SK-N-SH (cell line): ENCODE results near the gene TMEM131. TPM values are rescaled to one million over a fixed set of nuclear protein-coding genes. Genes with fewer than 3 reads are reported as not detected.

Experiments
- CTCF ChIA-PET: fragments of 300-600, 350-600 bp; formaldehyde crosslinking; extraction: SDS; loops from one replicate; lab custom pipeline; 2021; lab: Yijun Ruan, JAX
- POLR2A ChIA-PET: fragments of 350-600 bp; sonication (Branson Sonifier 250); formaldehyde crosslinking; extraction: SDS; loops from one replicate; lab custom pipeline; 2020; ENCODE audit warnings: antibody characterized with exemption, inconsistent platforms; lab: Yijun Ruan, JAX
- DNase-seq: peaks from one replicate; pipeline ENCODE4 v3.0.0; 2012
- H2AFZ ChIP-seq: fragments of 200-600 bp; sonication (generic); 2 replicates; pipeline ENCODE4 v1.8.1; 2016; ENCODE audit warnings: antibody characterized with exemption, mild to moderate bottlenecking, low read depth
- H3F3A ChIP-seq: fragments of 200-600 bp; sonication (generic); replicated peaks from 2 replicates; pipeline ENCODE3; 2016; ENCODE audit warnings: antibody characterized with exemption, mild to moderate bottlenecking; ENCODE audit not compliant: insufficient read depth
- H3K27ac ChIP-seq, 2 experiments: fragments of 200-500 bp in 1 of 2; fragments of 200-600 bp in 1 of 2; sonication (Bioruptor generic) in 1 of 2; sonication (generic), shearing (Covaris generic) in 1 of 2; 2 replicates each; pipeline versions ENCODE4 v1.5.1 to v1.6.1; 2014 to 2016; ENCODE audit warnings: low read depth in 2 of 2, inconsistent platforms in 1 of 2, low read length in 1 of 2, mild to moderate bottlenecking in 1 of 2, mixed read lengths in 1 of 2
- H3K27me3 ChIP-seq: fragments of 200-600 bp; sonication (generic), shearing (Covaris generic); 2 replicates; pipeline ENCODE4 v1.6.1; 2016; ENCODE audit warnings: mixed run types; ENCODE audit not compliant: insufficient read depth
- H3K36me3 ChIP-seq, 2 experiments: fragments of 200-500 bp in 1 of 2; fragments of 200-600 bp in 1 of 2; sonication (Bioruptor generic) in 1 of 2; sonication (generic) in 1 of 2; replicated peaks in 1 of 2; 2 replicates each; pipeline versions ENCODE3 to v1.5.1; 2014 to 2016; ENCODE audit warnings: low read length in 1 of 2, mild to moderate bottlenecking in 1 of 2; ENCODE audit not compliant: insufficient read depth in 2 of 2, control insufficient read depth in 1 of 2
- H3K4me1 ChIP-seq, 2 experiments: fragments of 200-500 bp in 1 of 2; fragments of 200-600 bp in 1 of 2; sonication (Bioruptor generic) in 1 of 2; sonication (generic), shearing (Covaris generic) in 1 of 2; 2 replicates each; pipeline versions ENCODE4 v1.5.1 to v1.6.1; 2014 to 2016; ENCODE audit warnings: low read depth in 1 of 2, low read length in 1 of 2, mixed run types in 1 of 2; ENCODE audit not compliant: insufficient read depth in 2 of 2, control insufficient read depth in 1 of 2
- H3K4me2 ChIP-seq: fragments of 200-600 bp; sonication (generic), shearing (Covaris generic); 2 replicates; pipeline ENCODE4 v1.6.1; 2017; ENCODE audit warnings: mixed run types
- H3K4me3 ChIP-seq, 2 experiments: fragments of 200-500 bp in 1 of 2; fragments of 200-600 bp in 1 of 2; sonication (Bioruptor generic) in 1 of 2; sonication (generic), shearing (Covaris generic) in 1 of 2; 2 replicates each; pipeline versions ENCODE4 v1.5.1 to v1.8.1; 2014 to 2016; ENCODE audit warnings: low read depth in 2 of 2, inconsistent platforms in 1 of 2, low read length in 1 of 2, mild to moderate bottlenecking in 1 of 2, mixed read lengths in 1 of 2, moderate library complexity in 1 of 2
- H3K79me2 ChIP-seq: fragments of 200-600 bp; sonication (generic); 2 replicates; pipeline ENCODE4 v1.8.1; 2017; ENCODE audit warnings: mild to moderate bottlenecking; ENCODE audit not compliant: insufficient read depth
- H3K9ac ChIP-seq: fragments of 200-600 bp; sonication (generic); 2 replicates; pipeline ENCODE4 v1.6.1; 2017; ENCODE audit warnings: mixed run types
- H3K9me2 ChIP-seq: fragments of 200-600 bp; sonication (generic); 2 replicates; pipeline ENCODE4 v1.6.1; 2017; ENCODE audit warnings: mixed run types
- H3K9me3 ChIP-seq: fragments of 200-600 bp; sonication (generic); 2 replicates; pipeline ENCODE4 v1.6.1; 2017; ENCODE audit warnings: mixed run types, mild to moderate bottlenecking, moderate library complexity
- H4K20me1 ChIP-seq: fragments of 200-600 bp; sonication (generic); 2 replicates; pipeline ENCODE4 v1.6.1; 2017; ENCODE audit warnings: mild to moderate bottlenecking, mixed run types; ENCODE audit not compliant: insufficient read depth
- CHD2 ChIP-seq: fragments of 150-350 bp; IDR thresholded peaks from 2 replicates; pipeline ENCODE4 v1.6.1; 2018; ENCODE audit warnings: low read length; ENCODE audit not compliant: partially characterized antibody
- ELF1 ChIP-seq: IDR thresholded peaks from 2 replicates; pipeline ENCODE4 v1.4.0; 2012
- FOSL2 ChIP-seq: IDR thresholded peaks from 2 replicates; pipeline ENCODE4 v1.4.0; 2012; ENCODE audit warnings: low read depth, mild to moderate bottlenecking, moderate library complexity, borderline replicate concordance
- FOXM1 ChIP-seq: IDR thresholded peaks from 2 replicates; pipeline ENCODE4 v1.4.0; 2012; ENCODE audit warnings: low read depth, mild to moderate bottlenecking
- GATA2 ChIP-seq: sonication (generic); formaldehyde crosslinking; IDR thresholded peaks from 2 replicates; pipeline ENCODE4 v1.5.0; 2020; ENCODE audit warnings: mild to moderate bottlenecking, missing genetic modification reagents
- IRF3 ChIP-seq: fragments of 150-350 bp; IDR thresholded peaks from 2 replicates; pipeline ENCODE4 v1.6.1; 2016; ENCODE audit warnings: mild to moderate bottlenecking, low read depth, low read length
- JUND ChIP-seq: IDR thresholded peaks from 2 replicates; pipeline ENCODE4 v1.4.0; 2012
- MXI1 ChIP-seq: IDR thresholded peaks from 2 replicates; pipeline ENCODE4 v1.6.1; 2012; ENCODE audit warnings: mild to moderate bottlenecking, low read depth, low read length, improper control_type of control experiment
- NRF1 ChIP-seq: IDR thresholded peaks from 2 replicates; pipeline ENCODE4 v1.6.1; 2012; ENCODE audit warnings: low read depth, mild to moderate bottlenecking, low read length
- PBX3 ChIP-seq: IDR thresholded peaks from 2 replicates; pipeline ENCODE4; 2012
- RCOR1 ChIP-seq: fragments of 150-350 bp; IDR thresholded peaks from 2 replicates; pipeline ENCODE4 v1.6.1; 2017; ENCODE audit warnings: antibody characterized with exemption, low read length
- REST ChIP-seq: IDR thresholded peaks from 2 replicates; pipeline ENCODE4 v1.6.1; 2012; ENCODE audit warnings: mild to moderate bottlenecking, low read depth, low read length, moderate library complexity
- SIN3A ChIP-seq: IDR thresholded peaks from 2 replicates; pipeline ENCODE4 v1.6.1; 2012; ENCODE audit warnings: low read depth, mild to moderate bottlenecking, low read length, moderate library complexity, borderline replicate concordance
- SMC3 ChIP-seq: IDR thresholded peaks from 2 replicates; pipeline ENCODE4 v1.6.1; 2012; ENCODE audit warnings: low read depth, low read length, improper control_type of control experiment
- TAF1 ChIP-seq: IDR thresholded peaks from 2 replicates; pipeline ENCODE4 v1.6.1; 2012; ENCODE audit warnings: low read depth, mild to moderate bottlenecking, low read length, moderate library complexity, borderline replicate concordance
- TEAD4 ChIP-seq: IDR thresholded peaks from 2 replicates; pipeline ENCODE4 v1.4.0; 2012; ENCODE audit warnings: mild to moderate bottlenecking, borderline replicate concordance; ENCODE audit not compliant: insufficient read depth
- USF1 ChIP-seq: IDR thresholded peaks from 2 replicates; pipeline ENCODE4 v1.4.0; 2012; ENCODE audit warnings: low read depth, borderline replicate concordance
- ZBTB33 ChIP-seq: IDR thresholded peaks from 2 replicates; pipeline ENCODE4 v1.4.0; 2012; ENCODE audit warnings: low read depth, borderline replicate concordance
- WGBS: methylation state at CpG from one replicate; pipeline ENCODE4 v1.1.6; 2017; ENCODE audit warnings: low lambda C conversion rate; 5-methylcytosine and 5-hydroxymethylcytosine counted together
- polyA plus RNA-seq, 3 experiments: library from polyadenylated mRNA; depleted of rRNA; stranded (reverse); fragments of >200 nt; gene quantifications; 2 replicates each; pipeline ENCODE4 v1.2.3, GENCODE V29; 2012

The TMEM131 gene
- polyA plus RNA-seq, 1 of the 3 experiments (the other 2 are of a cell fraction), result 9.1 TPM

- no peak for TF ChIP-seq GATA2 (CRISPR knock-in tag)
- TF ChIP-seq SMC3, result no peak
- no peak for TF ChIP-seq FOSL2
- TF ChIP-seq FOXM1, result no peak
- TF ChIP-seq IRF3, result no peak
Measured at GRCh38 chr2:97723156-97724072, 272.3 kb downstream of the TMEM131 start (continued).

GRCh38 chr2:97722227-97722626, 273.5 kb downstream of the TMEM131 start:
- ChIA-PET POLR2A (no interaction called here), CTCF (interaction anchor here (1.4 to 2.5 kb wide), 2 partner anchors 13 to 663 kb away, joined by 3 to 8 read pairs; no protein-coding TSS in a partner anchor)
- no peaks in the 10 kb centered on the region; a peak in 1 of 4 replicates for H3K4me1 ChIP-seq
- H3K27me3 ChIP-seq, result no peaks in the 10 kb centered on the region
- DNase-seq, result no peak
- H3K27ac ChIP-seq, result no peak overlapping the region
- 62% methylated on average over 5 of the region's 6 CpGs for WGBS
- H3K4me3 ChIP-seq, result no peak overlapping the region
- no peaks in the 10 kb centered on the region for H3K9me3 ChIP-seq
- H4K20me1 ChIP-seq, result no peaks in the 10 kb centered on the region
- H3K4me2 ChIP-seq, result no peak overlapping the region
- H3K9me2 ChIP-seq, result no peaks in the 10 kb centered on the region
- H3K79me2 ChIP-seq, result no peaks in the 10 kb centered on the region
- H3F3A ChIP-seq, result no peaks in the 10 kb centered on the region
- no peak overlapping the region for H3K9ac ChIP-seq
- H2AFZ ChIP-seq, result no peak overlapping the region
- no peaks in the 10 kb centered on the region for H3K36me3 ChIP-seq
- TF ChIP-seq PBX3 (no peak), IRF3 (no peak), FOXM1 (no peak), GATA2 (CRISPR knock-in tag) (no peak), TAF1 (no peak), USF1 (no peak), ELF1 (no peak), CHD2 (no peak), NRF1 (no peak), REST (no peak), JUND (no peak), SIN3A (no peak), ZBTB33 (no peak), FOSL2 (no peak), TEAD4 (no peak), RCOR1 (no peak), MXI1 (no peak)
